SU-DHL-6 (cell line): Measurements from ENCODE around the gene CNR2.
A peak's percentile ranks its signal among the peaks of the same experiment; 100 is the strongest.

Experiments
- H2AFZ ChIP-seq: fragments of 200-600 bp; sonication (generic); 2 replicates; pipeline ENCODE4 v1.6.1; 2014; ENCODE audit warnings: low read depth, mild to moderate bottlenecking, moderate library complexity, mixed read lengths, antibody characterized with exemption, low read length; ENCODE audit not compliant: severe bottlenecking
- H3F3A ChIP-seq: fragments of 200-600 bp; shearing (Covaris generic); 2 replicates; pipeline ENCODE4 v1.6.0; 2016; ENCODE audit warnings: antibody characterized with exemption, mild to moderate bottlenecking; ENCODE audit not compliant: insufficient read depth
- H3K27ac ChIP-seq: fragments of 200-600 bp; sonication (generic); 2 replicates; pipeline ENCODE4 v1.5.1; 2016; ENCODE audit warnings: low read depth, mild to moderate bottlenecking, low read length, moderate library complexity, mixed read lengths
- H3K27me3 ChIP-seq: fragments of 200-600 bp; sonication (generic), shearing (Covaris generic); 2 replicates; pipeline ENCODE4 v1.6.0; 2014; ENCODE audit warnings: mild to moderate bottlenecking, low read length
- H3K36me3 ChIP-seq: fragments of 200-600 bp; sonication (generic); 2 replicates; pipeline ENCODE4 v1.6.1; 2014; ENCODE audit warnings: mild to moderate bottlenecking, low read length, mixed read lengths
- H3K4me2 ChIP-seq: fragments of 300-600, 200-600 bp; shearing (Covaris generic), sonication (generic); 2 replicates; pipeline ENCODE4 v1.6.0; 2014; ENCODE audit warnings: low read length, low read depth, mild to moderate bottlenecking; ENCODE audit not compliant: poor library complexity, severe bottlenecking
- H3K4me3 ChIP-seq: fragments of 200-600 bp; sonication (generic); 2 replicates; pipeline ENCODE4 v1.5.1; 2014; ENCODE audit warnings: antibody characterized with exemption, low read length, mild to moderate bottlenecking, mixed read lengths; ENCODE audit not compliant: insufficient read depth, poor library complexity, severe bottlenecking
- H3K79me2 ChIP-seq: fragments of 200-600 bp; sonication (generic); 2 replicates; pipeline ENCODE4 v1.6.1; 2014; ENCODE audit warnings: mild to moderate bottlenecking, low read length, moderate library complexity; ENCODE audit not compliant: insufficient read depth
- H3K9ac ChIP-seq: fragments of 200-600 bp; sonication (generic); 2 replicates; pipeline ENCODE4 v1.7.0; 2014; ENCODE audit warnings: mild to moderate bottlenecking, low read length
- H3K9me2 ChIP-seq: fragments of 200-600 bp; sonication (generic); replicated peaks from 2 replicates; pipeline ENCODE4 v1.6.1; 2014; ENCODE audit warnings: low read length; ENCODE audit not compliant: insufficient read depth
- H3K9me3 ChIP-seq: fragments of 200-600 bp; sonication (generic); 2 replicates; pipeline ENCODE4 v1.6.1; 2014; ENCODE audit warnings: low read length, mixed read lengths; ENCODE audit not compliant: insufficient read depth
- H4K20me1 ChIP-seq: fragments of 200-600 bp; sonication (generic); 2 replicates; pipeline ENCODE4 v1.6.1; 2014; ENCODE audit warnings: low read depth, mild to moderate bottlenecking, antibody characterized with exemption, low read length, moderate library complexity, mixed read lengths
- EZH2phosphoT487 ChIP-seq: fragments of 200-600 bp; sonication (generic), shearing (Covaris generic); conservative IDR thresholded peaks from 2 replicates; pipeline ENCODE4 v1.6.1; 2018; ENCODE audit warnings: mild to moderate bottlenecking, antibody characterized with exemption, low read length, moderate library complexity, mixed read lengths
- TF ChIP-seq, protein P1 (sequence below): fragments of 200-600 bp; sonication (generic); IDR thresholded peaks from one replicate; pipeline ENCODE4 v1.5.1; 2017; ENCODE audit warnings: antibody characterized with exemption, mild to moderate bottlenecking, low read length, moderate library complexity; ENCODE audit not compliant: insufficient read depth, poor library complexity, severe bottlenecking

The CNR2 gene

GRCh38 chr1:23908453-23909341 lies 4.5 kb downstream of the CNR2 start:
- H3K79me2 ChIP-seq, result peaks cover 49% of the 10 kb centered on the region
- H3K4me2 ChIP-seq, result peak overlapping the region; percentile 71
- H3K4me3 ChIP-seq, result peak overlapping the region; percentile 53
- no peaks in the 10 kb centered on the region for H4K20me1 ChIP-seq
- peaks cover 85% of the 10 kb centered on the region for H3F3A ChIP-seq
- H3K9ac ChIP-seq, result peak overlapping the region; percentile 58
- no peaks in the 10 kb centered on the region for H3K9me3 ChIP-seq
- no peak overlapping the region for H2AFZ ChIP-seq
- H3K9me2 ChIP-seq, result no peaks in the 10 kb centered on the region
- TF ChIP-seq EZH2phosphoT487, result no peak
- TF ChIP-seq, protein P1, sequence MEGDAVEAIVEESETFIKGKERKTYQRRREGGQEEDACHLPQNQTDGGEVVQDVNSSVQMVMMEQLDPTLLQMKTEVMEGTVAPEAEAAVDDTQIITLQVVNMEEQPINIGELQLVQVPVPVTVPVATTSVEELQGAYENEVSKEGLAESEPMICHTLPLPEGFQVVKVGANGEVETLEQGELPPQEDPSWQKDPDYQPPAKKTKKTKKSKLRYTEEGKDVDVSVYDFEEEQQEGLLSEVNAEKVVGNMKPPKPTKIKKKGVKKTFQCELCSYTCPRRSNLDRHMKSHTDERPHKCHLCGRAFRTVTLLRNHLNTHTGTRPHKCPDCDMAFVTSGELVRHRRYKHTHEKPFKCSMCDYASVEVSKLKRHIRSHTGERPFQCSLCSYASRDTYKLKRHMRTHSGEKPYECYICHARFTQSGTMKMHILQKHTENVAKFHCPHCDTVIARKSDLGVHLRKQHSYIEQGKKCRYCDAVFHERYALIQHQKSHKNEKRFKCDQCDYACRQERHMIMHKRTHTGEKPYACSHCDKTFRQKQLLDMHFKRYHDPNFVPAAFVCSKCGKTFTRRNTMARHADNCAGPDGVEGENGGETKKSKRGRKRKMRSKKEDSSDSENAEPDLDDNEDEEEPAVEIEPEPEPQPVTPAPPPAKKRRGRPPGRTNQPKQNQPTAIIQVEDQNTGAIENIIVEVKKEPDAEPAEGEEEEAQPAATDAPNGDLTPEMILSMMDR, result no peak
- H3K27ac ChIP-seq, result peak overlapping the region; percentile 96
- no peaks in the 10 kb centered on the region for H3K36me3 ChIP-seq
- no peaks in the 10 kb centered on the region for H3K27me3 ChIP-seq

DNA sequence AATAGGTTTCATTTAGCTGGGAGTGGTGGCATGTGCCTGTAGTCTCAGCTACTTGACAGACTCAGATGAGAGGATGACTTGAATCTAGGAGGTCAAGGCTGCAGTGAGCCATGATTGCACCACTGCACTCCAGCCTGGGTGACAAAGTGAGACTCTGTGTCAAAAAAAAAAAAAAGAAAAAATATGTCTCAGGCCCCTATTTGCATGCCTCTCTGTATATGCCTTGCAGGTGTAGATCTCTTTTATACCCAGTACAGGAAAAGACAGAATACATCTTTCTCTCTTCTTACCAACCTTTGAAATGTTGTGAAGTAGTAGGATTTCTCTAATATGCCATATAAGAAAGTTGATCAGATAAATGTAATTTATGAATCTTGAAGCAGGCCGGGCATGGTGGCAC lies 6.4 kb downstream of the CNR2 start:
- H3K27ac ChIP-seq, result peak overlapping the region; percentile 96
- H3F3A ChIP-seq, result peaks cover 66% of the 10 kb centered on the region
- H3K9ac ChIP-seq, result peak overlapping the region; percentile 58
- peak overlapping the region; percentile 71 for H3K4me2 ChIP-seq
- no peaks in the 10 kb centered on the region for H3K27me3 ChIP-seq
- peak overlapping the region; percentile 35 for H3K4me3 ChIP-seq
- H3K79me2 ChIP-seq, result peaks cover 48% of the 10 kb centered on the region
- no peak overlapping the region for H2AFZ ChIP-seq
- H3K36me3 ChIP-seq, result no peaks in the 10 kb centered on the region
- H3K9me2 ChIP-seq, result no peaks in the 10 kb centered on the region
- no peaks in the 10 kb centered on the region for H3K9me3 ChIP-seq
- H4K20me1 ChIP-seq, result no peaks in the 10 kb centered on the region
- TF ChIP-seq, protein P1, result no peak
- TF ChIP-seq EZH2phosphoT487, result no peak

DNA sequence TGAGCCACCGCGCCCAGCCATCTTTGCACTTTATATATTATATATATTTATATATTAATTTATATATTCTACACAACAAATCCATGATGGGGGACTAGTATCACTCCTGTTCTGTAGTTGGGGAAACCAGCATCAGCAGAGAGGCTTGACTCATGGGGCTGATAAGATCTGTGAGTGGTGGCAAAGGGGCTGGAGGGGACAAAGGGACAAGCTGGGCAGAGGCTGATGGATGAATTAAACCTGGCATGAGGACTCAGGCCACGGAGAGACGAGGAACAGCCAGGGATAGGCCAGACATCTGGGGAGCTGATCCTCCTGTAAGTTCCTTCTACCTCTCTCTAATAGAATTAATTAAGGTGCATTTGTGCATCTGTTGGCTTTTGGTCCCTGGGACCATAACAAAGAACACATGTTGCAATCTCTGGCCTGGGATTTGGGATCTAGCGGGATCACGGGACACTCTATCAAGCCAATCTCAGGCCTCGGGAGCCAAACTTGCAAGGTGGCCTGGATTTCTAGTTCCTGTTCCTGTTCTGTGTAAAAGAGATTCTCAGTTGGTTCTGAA lies 7.6 kb downstream of the CNR2 start:
- Histone ChIP-seq H3F3A (peaks cover 55% of the 10 kb centered on the region), H3K9me3 (no peaks in the 10 kb centered on the region), H4K20me1 (no peaks in the 10 kb centered on the region), H3K79me2 (peaks cover 42% of the 10 kb centered on the region), H3K27me3 (no peaks in the 10 kb centered on the region), H3K9me2 (no peaks in the 10 kb centered on the region), H3K4me2 (peak overlapping the region; percentile 71), H3K36me3 (no peaks in the 10 kb centered on the region), H3K4me3 (no peak overlapping the region), H2AFZ (no peak overlapping the region), H3K9ac (peak overlapping the region; percentile 45), H3K27ac (peak overlapping the region; percentile 96)
- TF ChIP-seq, protein P1, result no peak
- TF ChIP-seq EZH2phosphoT487, result no peak
